Activated naive CD4-positive, alpha-beta T cell treated with anti-CD3 and anti-CD28 coated beads, Interleukin-2, amount 50 U/mL, for 24 hours (primary cell): Measurements from ENCODE around the gene CTBP1.
"Not testable (repeated sequence)": the region's sequence is repeated elsewhere in the genome, so short reads cannot be mapped to it uniquely, and the experiment has no call there.

Source experiments
- H3K27ac Mint-ChIP-seq: one replicate; pipeline ENCODE4 v1.8.0; 2021; ENCODE audit warnings: mild to moderate bottlenecking, mixed read lengths
- H3K27me3 Mint-ChIP-seq: one replicate; pipeline ENCODE4 v1.8.0; 2021; ENCODE audit warnings: mixed read lengths
- H3K36me3 Mint-ChIP-seq: one replicate; pipeline ENCODE4 v1.8.0; 2021; ENCODE audit warnings: mixed read lengths
- H3K4me1 Mint-ChIP-seq: one replicate; pipeline ENCODE4 v1.8.0; 2021; ENCODE audit warnings: mixed read lengths
- H3K4me3 Mint-ChIP-seq: one replicate; pipeline ENCODE4 v1.8.0; 2021; ENCODE audit warnings: mild to moderate bottlenecking, mixed read lengths
- H3K9me3 Mint-ChIP-seq: one replicate; pipeline ENCODE4 v1.8.0; 2021; ENCODE audit warnings: mixed read lengths

Gene CTBP1

DNA sequence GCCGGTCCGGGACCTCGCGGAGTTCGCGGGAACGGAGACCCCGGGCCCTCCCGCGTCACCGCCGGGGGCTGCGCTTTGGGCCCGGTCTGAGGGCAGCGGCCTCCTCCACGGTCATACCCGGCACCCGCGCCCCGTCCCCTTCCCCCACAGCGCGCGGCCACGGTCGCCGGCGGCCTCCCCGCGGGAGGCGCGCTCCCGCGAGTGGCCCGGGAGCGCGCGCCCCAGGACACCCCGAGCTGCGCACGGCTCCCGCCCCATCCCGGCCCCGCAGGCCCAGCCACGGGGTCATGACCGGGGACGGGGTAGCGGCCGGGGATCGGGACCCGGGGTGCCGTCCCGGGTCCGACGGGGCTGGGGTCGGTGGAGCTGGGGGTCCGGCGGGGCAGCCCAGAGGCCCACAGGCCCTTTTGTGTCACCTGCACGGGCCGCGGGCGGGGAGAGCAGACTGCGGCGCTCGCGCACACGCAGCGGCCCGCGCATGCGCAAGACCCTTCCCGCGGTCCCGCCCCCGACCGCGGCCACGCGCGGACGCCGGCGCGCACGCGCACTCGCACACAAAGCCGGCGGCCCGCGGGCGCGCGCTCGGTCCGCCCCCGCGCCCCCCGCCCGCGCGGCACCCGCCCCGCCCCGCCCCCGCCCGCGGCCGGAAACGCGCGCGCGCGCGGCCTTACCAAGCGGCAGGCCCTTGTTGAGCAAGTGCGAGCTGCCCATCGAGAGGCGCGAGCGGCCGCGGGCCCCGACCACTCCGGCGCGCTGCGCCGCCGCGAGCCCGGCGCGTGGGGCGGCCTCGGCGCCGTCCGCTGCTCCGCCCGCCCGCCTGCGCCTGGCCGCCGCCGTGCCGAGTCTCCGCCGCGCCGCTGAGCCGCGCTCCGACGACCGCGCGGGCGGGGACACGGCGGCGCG lies at the start of gene CTBP1:
CTBP1 (minus strand) TSS at position 886 of the 903 bp plus-strand sequence. CDS start 7,799 bp downstream, outside the sequence.
- H3K36me3 Mint-ChIP-seq = peaks cover 2% of the 10 kb centered on the region
- peak within 1 kb of the TSS; percentile 95 for H3K4me3 Mint-ChIP-seq
- no peaks in the 10 kb centered on the region for H3K9me3 Mint-ChIP-seq
- peak within 1 kb of the TSS; percentile 98 for H3K27ac Mint-ChIP-seq
- peaks cover 72% of the 10 kb centered on the region for H3K4me1 Mint-ChIP-seq
- no peaks in the 10 kb centered on the region for H3K27me3 Mint-ChIP-seq

GRCh38 chr4:1298461-1298860 lies 49.5 kb upstream of the CTBP1 start:
- H3K27ac Mint-ChIP-seq = no peak overlapping the region
- peaks cover 71% of the 10 kb centered on the region for H3K4me1 Mint-ChIP-seq

DNA sequence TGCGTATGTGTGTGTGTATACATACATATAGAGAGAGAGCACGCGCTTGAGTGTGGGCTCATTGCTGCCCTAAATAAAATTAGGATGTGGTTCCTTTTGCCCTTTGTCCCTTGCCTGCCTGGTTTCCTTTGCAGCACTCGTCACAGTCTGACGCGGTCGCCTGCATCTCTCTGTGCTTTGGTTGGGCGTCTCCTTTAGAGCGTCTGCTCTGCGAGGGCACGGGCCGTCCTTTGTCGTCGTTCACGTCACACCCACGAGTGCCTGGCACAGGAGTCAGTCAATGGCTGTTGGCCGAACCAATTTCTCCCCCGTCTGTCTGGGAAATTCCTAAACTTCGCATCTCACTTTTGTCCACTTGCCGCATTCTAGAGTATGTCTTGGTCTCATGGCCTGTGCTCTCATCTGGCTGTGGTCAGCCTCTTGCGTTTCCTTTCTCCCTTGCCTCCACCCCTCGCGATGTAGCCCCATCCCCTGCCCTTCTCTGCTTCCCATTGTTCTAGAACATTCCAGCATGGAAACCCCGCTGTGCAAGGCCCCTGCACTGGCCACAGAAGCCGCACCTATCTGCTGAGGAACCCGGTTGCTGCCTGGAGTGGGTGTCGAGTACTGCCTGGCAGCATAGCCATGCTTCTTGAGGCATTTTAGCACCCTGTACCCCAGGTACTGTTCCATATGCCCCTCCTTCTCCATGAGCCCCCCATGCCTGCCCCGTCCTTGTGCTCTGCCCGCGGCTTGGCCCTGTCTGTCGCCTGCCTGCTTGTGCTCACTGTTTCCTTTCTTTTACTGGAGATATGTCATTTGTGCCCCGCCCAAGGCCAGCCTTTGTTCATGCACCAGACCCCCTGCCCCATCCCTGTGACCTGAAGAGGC lies 48.8 kb upstream of the CTBP1 start:
- Mint-ChIP-seq H3K4me1 (peaks cover 79% of the 10 kb centered on the region), H3K27me3 (no peaks in the 10 kb centered on the region), H3K27ac (no peak overlapping the region), H3K9me3 (no peaks in the 10 kb centered on the region), H3K36me3 (peaks cover 5% of the 10 kb centered on the region), H3K4me3 (no peak overlapping the region)

More at GRCh38 chr4:1298461-1298860, 49.5 kb upstream of the CTBP1 start:
- no peaks in the 10 kb centered on the region for H3K9me3 Mint-ChIP-seq
- H3K27me3 Mint-ChIP-seq = no peaks in the 10 kb centered on the region
- H3K36me3 Mint-ChIP-seq = peaks cover 5% of the 10 kb centered on the region
- no peak overlapping the region for H3K4me3 Mint-ChIP-seq

GRCh38 chr4:1297023-1297395 lies 48.1 kb upstream of the CTBP1 start:
- Mint-ChIP-seq H3K27ac (no peak overlapping the region), H3K4me1 (peaks cover 83% of the 10 kb centered on the region), H3K36me3 (peaks cover 5% of the 10 kb centered on the region), H3K27me3 (no peaks in the 10 kb centered on the region), H3K9me3 (no peaks in the 10 kb centered on the region), H3K4me3 (no peak overlapping the region)

DNA sequence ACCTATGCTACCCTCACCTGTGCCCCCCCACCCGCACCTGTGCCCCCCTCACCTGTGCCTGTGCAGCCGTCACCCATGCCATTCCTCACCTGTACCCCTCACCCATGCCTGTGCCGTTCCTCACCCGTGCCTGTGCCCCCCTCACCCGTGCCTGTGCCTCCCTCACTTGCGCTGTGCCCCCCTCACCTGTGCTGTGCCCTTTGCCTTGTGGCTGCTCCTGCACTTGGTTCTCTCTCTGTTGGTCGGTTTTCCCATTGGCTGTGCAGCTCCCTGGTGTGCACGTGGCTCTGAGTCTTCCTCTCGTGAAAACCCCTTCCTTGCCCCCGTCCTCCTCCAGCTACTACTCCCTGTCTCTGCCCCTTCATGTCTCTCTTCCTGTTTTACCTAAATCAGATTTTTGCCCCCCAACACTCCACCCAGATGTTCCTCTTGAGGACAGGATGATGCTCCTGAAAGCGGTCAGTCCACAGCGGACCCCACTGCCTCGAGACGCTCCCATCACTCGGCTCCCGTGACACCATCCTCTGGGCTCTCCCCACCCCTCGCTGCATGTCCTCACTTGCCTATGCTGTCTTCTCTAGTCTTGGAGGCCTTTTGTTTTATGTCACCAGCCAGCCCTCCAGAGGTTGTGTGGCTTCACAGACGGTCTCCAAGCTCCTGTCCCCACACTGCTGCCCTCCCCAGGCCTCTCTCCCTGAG lies 47.5 kb upstream of the CTBP1 start:
- Mint-ChIP-seq H3K27me3 (no peaks in the 10 kb centered on the region), H3K36me3 (peaks cover 5% of the 10 kb centered on the region), H3K4me1 (peaks cover 83% of the 10 kb centered on the region), H3K4me3 (no peak overlapping the region), H3K9me3 (no peaks in the 10 kb centered on the region), H3K27ac (no peak overlapping the region)

DNA sequence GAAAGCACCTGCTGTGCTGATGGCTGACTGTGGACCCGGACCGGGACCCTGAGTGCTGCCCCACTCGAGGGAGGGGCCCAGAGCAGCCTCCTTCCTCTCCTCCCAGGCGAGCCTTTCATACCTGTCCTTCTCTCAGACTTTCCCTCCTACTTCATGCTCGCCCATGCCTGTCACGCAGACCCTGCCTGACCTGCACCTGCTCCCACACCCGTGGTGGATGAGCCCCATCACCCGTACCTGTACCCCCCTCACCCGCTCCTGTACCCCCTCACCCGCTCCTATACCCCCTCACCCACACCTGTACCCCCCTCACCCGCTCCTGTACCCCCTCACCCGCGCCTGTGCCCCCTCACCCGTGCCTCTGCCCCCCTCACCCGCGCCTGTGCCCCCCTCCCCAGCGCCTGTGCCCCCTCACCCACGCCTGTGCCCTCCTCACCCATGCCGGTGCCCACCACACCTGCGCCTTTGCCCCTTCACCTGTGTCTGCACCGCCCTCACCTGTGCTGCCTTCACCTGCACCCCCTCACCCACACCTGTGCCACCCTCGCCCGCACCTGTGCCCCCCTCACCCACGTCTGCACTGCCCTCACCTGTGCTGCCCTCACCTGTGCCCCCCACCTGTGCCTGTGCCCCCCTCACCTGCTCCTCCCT lies 46.6 kb upstream of the CTBP1 start:
- Mint-ChIP-seq H3K27me3 (no peaks in the 10 kb centered on the region), H3K4me1 (peaks cover 83% of the 10 kb centered on the region), H3K36me3 (peaks cover 2% of the 10 kb centered on the region), H3K9me3 (no peaks in the 10 kb centered on the region), H3K4me3 (no peak overlapping the region), H3K27ac (no peak overlapping the region)

GRCh38 chr4:1294891-1295290 lies 46.0 kb upstream of the CTBP1 start:
- Mint-ChIP-seq H3K27ac (no peak overlapping the region), H3K27me3 (no peaks in the 10 kb centered on the region), H3K9me3 (no peaks in the 10 kb centered on the region), H3K36me3 (peaks cover 2% of the 10 kb centered on the region), H3K4me3 (no peak overlapping the region), H3K4me1 (peaks cover 79% of the 10 kb centered on the region)

DNA sequence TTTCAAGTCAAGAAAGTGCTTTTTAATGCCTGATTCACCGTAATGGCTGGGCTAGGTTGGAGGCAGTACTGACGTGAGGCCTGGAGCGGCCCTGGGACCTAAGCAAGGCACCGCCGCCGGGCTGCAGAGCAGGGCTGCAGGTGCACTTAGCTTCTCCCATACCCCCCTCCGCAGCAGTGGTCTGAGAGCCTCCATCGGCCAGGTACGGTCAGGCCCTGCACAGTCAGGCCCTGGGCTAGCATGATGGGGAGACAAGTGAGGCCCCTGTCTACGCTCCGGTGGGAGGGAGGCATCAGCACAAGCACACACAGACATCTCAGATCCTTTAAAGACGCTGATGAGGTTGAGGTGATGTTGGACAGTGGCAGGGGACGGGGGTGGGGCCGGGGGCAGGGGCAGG lies 45.5 kb upstream of the CTBP1 start:
- Mint-ChIP-seq H3K4me3 (no peak overlapping the region), H3K27ac (no peak overlapping the region), H3K9me3 (no peaks in the 10 kb centered on the region), H3K36me3 (no peaks in the 10 kb centered on the region), H3K27me3 (no peaks in the 10 kb centered on the region), H3K4me1 (peaks cover 74% of the 10 kb centered on the region)

DNA sequence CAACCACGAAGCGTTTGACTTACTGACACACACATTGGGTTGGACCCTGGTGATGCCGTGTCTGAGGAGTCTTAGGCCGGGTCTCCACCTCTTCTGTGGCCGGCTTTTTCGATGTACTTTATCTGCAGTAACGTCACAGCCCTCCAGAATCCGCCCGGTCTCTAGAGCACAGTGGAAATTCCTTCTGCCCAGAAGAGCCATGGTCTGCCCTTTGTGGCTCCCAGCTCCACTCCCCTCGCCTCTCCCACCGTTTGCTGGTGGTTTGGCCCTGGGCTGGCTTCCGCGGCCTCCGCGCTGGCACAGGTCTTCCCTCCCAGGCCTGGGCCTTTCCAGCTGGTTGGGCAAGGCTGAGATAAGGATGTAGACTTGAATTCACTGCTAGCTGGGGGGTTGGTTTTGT lies 45.1 kb upstream of the CTBP1 start:
- Mint-ChIP-seq H3K27ac (no peak overlapping the region), H3K27me3 (no peaks in the 10 kb centered on the region), H3K36me3 (no peaks in the 10 kb centered on the region), H3K4me3 (no peak overlapping the region), H3K9me3 (no peaks in the 10 kb centered on the region), H3K4me1 (peaks cover 70% of the 10 kb centered on the region)

- no peak overlapping the region for H3K27ac Mint-ChIP-seq
- H3K4me1 Mint-ChIP-seq = peaks cover 71% of the 10 kb centered on the region
These were observed 44.6 kb upstream of the CTBP1 start for GRCh38 chr4:1293531-1293941.

DNA sequence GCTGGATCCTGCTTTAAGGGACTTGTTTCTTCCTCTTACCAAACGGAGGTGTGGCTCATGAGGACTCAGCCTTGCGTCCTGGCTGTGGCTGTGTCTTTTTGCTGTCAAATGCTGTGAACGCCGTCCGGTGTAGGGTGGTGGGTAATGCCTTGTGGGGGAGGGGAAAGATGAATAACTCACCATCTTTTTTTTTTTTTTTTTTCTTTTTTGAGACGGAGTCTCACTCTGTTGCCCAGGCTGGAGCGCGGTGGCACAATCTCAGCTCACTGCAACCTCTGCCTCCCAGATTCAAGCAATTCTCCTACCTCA lies 43.7 kb upstream of the CTBP1 start:
- not testable (repeated sequence) for H3K27ac Mint-ChIP-seq, H3K36me3 Mint-ChIP-seq, H3K27me3 Mint-ChIP-seq, H3K9me3 Mint-ChIP-seq
- peak overlapping the region; percentile 30 for H3K4me3 Mint-ChIP-seq
- peaks cover 64% of the 10 kb centered on the region for H3K4me1 Mint-ChIP-seq

More at GRCh38 chr4:1293531-1293941, 44.6 kb upstream of the CTBP1 start:
- Mint-ChIP-seq H3K4me3 (no peak overlapping the region), H3K27me3 (no peaks in the 10 kb centered on the region), H3K36me3 (no peaks in the 10 kb centered on the region), H3K9me3 (no peaks in the 10 kb centered on the region)

GRCh38 chr4:1291996-1292702 lies 43.2 kb upstream of the CTBP1 start:
- H3K4me3 Mint-ChIP-seq = peak overlapping the region; percentile 98
- H3K27ac Mint-ChIP-seq = peak overlapping the region; percentile 74
- H3K36me3 Mint-ChIP-seq = no peaks in the 10 kb centered on the region

GRCh38 chr4:1291091-1291490 lies 42.2 kb upstream of the CTBP1 start:
- peak overlapping the region; percentile 51 for H3K27ac Mint-ChIP-seq
- no peaks in the 10 kb centered on the region for H3K36me3 Mint-ChIP-seq
- peak overlapping the region; percentile 98 for H3K4me3 Mint-ChIP-seq
- H3K9me3 Mint-ChIP-seq = no peaks in the 10 kb centered on the region
- H3K27me3 Mint-ChIP-seq = no peaks in the 10 kb centered on the region
- peaks cover 53% of the 10 kb centered on the region for H3K4me1 Mint-ChIP-seq

More at GRCh38 chr4:1291996-1292702, 43.2 kb upstream of the CTBP1 start:
- peaks cover 61% of the 10 kb centered on the region for H3K4me1 Mint-ChIP-seq
- H3K27me3 Mint-ChIP-seq = no peaks in the 10 kb centered on the region
- H3K9me3 Mint-ChIP-seq = no peaks in the 10 kb centered on the region

- H3K4me1 Mint-ChIP-seq = peaks cover 53% of the 10 kb centered on the region
- no peaks in the 10 kb centered on the region for H3K36me3 Mint-ChIP-seq
These were observed 41.4 kb upstream of the CTBP1 start for GRCh38 chr4:1290165-1290977.

More at GRCh38 chr4:1290165-1290977, 41.4 kb upstream of the CTBP1 start:
- H3K27ac Mint-ChIP-seq = peak overlapping the region; percentile 94
- H3K27me3 Mint-ChIP-seq = no peaks in the 10 kb centered on the region
- H3K4me3 Mint-ChIP-seq = peak overlapping the region; percentile 98
- no peaks in the 10 kb centered on the region for H3K9me3 Mint-ChIP-seq
